22Rv1 (cell line): Measurements from ENCODE around the gene CACNA1E.

Source experiments
- H3K27ac ChIP-seq: fragments of 450-650 bp; 2 replicates; pipeline ENCODE4 v1.5.1; 2017
- CTCF ChIP-seq: fragments of 450-650 bp; IDR thresholded peaks from 2 replicates; pipeline ENCODE4 v1.5.1; 2017; ENCODE audit warnings: mild to moderate bottlenecking
- ZFX ChIP-seq: fragments of 450-650 bp; IDR thresholded peaks from 2 replicates; pipeline ENCODE4 v1.6.1; 2017; ENCODE audit warnings: antibody characterized with exemption, borderline replicate concordance

CACNA1E gene

DNA sequence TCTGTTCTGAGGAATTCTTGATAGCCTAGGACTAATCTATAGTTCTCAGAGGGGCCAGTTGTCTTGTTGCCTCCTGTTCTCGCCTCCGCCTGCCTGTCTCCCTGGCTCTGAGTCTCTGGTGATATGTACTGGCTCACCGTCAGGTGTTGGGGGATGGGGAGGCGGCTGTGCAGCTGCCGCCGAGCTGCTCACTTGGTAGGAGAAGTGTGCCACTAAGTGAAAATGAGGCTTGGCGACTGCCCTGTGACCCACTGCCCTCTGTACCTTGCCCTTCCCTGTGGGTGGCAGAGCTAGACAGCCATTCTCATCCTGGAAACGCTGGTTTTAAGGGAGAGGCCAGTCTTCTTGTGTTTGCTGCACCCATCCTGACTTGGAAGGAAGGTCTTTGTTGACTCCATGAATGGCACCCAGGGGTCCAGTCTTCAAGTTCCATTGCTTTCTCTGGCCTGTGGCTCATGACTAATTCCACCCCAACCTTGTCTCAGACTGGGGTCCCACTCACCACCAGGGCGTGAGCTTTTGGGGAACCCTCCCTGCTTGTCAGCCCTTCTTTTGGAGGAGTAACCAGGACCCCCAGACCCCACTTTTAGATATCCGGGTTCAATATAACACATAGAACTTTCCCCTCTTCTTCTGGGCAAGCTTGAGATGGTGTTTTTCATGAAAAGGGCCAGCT is 120.6 kb downstream of the CACNA1E start:
- H3K27ac ChIP-seq, result no peak overlapping the region
- TF ChIP-seq ZFX, result no peak
- no peak for TF ChIP-seq CTCF

DNA sequence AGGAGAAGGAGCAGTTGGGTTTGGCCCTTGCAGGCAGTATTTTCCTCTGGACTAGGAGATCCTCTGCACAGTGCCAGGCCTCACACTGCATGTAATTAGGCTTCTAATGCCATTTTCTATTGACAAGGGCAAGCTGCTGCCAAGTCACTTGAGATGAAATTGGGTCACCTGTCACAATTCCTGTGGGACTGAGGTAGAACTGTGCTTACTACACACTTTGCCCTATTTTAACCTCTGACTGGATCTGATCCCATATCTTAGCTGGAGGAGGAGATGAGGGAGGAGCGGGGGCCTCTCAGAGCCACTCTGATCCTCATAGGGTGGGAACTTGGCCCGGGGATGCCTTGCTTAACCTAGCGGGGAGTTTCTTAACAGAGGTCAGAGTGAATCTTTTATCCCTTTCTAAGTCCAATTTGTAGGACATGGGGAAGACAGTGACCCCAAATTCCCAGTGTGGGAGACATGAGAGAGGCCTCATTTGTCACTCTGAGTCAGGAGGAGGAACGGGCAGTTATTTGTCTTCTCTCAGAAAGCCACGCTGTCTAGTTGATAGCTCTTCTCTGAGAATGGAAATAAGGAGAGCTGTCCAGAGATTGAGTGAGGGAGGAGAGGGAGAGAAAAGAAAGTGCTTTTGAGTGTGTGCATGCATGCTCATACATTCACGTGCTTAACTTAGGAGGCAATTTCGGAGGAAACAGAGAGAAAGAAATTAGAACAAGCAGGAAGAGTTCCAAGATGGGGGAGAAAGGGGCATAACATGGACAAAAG is 121.3 kb downstream of the CACNA1E start:
- TF ChIP-seq CTCF (no peak), ZFX (no peak)
- H3K27ac ChIP-seq, result no peak overlapping the region

- TF ChIP-seq ZFX (no peak), CTCF (no peak)
Observed at GRCh38 chr1:181607524-181607923, 124.2 kb downstream of the CACNA1E start.

DNA sequence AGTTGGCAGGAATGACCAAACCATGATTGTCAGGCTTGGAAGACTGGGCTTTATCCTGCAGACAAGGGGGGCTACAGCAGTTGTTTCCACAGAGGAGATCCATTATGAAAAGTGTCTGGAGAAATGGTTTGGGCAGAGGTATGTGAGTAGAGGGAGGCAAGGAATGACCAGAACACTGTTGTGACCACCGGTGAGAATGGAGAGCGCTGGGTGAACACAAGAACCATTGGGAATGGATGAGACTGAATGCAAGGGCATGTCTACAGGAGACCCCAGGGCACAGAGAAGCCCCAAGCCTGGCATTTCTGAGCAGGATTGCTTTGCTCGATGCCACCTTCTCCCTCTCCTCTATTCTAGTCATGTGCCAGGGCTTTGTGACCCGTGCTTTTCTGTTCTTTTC is 125.1 kb downstream of the CACNA1E start:
- H3K27ac ChIP-seq, result no peak overlapping the region
- TF ChIP-seq ZFX (no peak), CTCF (no peak)

More at GRCh38 chr1:181607524-181607923, 124.2 kb downstream of the CACNA1E start:
- H3K27ac ChIP-seq, result no peak overlapping the region

DNA sequence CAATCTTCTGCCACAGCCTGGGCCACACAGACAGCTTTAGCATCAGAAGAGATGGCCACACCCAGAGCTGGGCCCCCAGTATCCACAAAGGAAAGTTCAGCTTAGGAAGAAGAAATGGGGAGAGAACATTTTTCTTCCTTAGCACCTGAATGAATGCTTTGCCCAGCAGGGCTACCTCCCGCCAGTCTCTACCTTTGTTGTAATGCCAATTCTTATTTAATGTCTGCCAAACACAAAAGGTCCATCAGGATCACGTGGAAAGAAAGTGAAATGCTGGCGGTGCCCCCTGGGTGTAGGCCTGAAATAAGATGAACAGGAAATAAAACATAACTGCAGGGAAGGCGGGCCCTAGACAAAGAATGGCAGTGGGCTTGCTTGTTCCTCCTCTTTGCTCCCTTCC is 125.6 kb downstream of the CACNA1E start:
- TF ChIP-seq ZFX (no peak), CTCF (no peak)
- H3K27ac ChIP-seq, result no peak overlapping the region

DNA sequence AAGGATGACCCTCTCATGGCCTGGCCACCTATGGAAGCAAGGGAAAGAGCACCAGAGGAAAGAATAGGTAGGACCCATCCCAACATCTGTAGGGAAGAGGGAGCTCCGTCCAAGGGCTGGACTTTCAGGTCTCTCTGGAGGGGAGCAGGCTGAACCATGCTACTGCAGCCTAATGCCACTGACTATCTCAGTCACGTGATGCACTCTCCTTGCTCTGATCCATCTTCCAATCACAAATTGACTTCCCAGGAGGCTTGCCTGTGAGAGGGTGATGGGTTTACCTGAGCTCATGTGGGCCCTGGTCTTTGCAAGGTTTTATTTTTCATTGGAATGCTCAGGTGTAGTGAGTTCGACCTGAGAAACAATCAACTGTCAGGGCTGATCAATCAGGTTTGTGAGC is 128.8 kb downstream of the CACNA1E start:
- TF ChIP-seq CTCF (no peak), ZFX (no peak)
- H3K27ac ChIP-seq, result no peak overlapping the region

DNA sequence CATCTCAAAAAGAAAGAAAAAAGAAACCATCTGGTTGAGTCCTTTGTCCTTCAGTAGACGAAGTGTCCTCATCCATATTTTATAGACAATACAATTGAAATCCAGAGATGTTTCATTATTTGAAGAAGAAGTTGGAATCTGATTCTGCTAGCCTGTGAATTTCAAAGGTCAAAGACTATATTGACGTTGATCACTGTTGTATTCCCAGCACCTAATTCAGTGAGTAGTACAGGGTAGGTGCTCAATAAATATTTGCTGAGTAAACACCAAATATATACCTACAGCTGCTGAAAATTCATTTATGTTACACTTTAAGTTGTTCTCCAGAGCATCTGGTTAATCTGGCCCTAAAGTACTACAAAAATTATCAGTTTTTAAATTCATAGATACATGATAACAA is 135.2 kb downstream of the CACNA1E start:
- TF ChIP-seq CTCF (no peak), ZFX (no peak)
- no peak overlapping the region for H3K27ac ChIP-seq
